NCI-H524 treated with DMSO at 0.1 percent for 48 hours (cell line): ENCODE results near the gene SYTL4.

Experiments
- DNase-seq: peaks from one replicate; lab custom pipeline; 2025; lab: John Stamatoyannopoulos, UW

SYTL4 gene

GRCh38 chrX:100647739-100648138 is 84.2 kb downstream of the SYTL4 start:
- no peak for DNase-seq

- no peak for DNase-seq
These were observed 84.8 kb downstream of the SYTL4 start for GRCh38 chrX:100647095-100647494.

- DNase-seq = no peak
These were observed 86.8 kb downstream of the SYTL4 start for GRCh38 chrX:100645106-100645505.

GRCh38 chrX:100643956-100644860 is 87.7 kb downstream of the SYTL4 start, which contains the start of gene SRPX2:
SRPX2 (plus strand) TSS chrX:100644199; CDS start chrX:100646323, 2,124 bp downstream.
- DNase-seq = no peak

GRCh38 chrX:100643212-100643611 is 88.7 kb downstream of the SYTL4 start:
- no peak for DNase-seq

GRCh38 chrX:100642290-100642689 is 89.6 kb downstream of the SYTL4 start:
- no peak for DNase-seq

GRCh38 chrX:100636321-100636991 is 95.5 kb downstream of the SYTL4 start, which contains the start of gene TSPAN6:
TSPAN6 (minus strand) TSS chrX:100636806; CDS start chrX:100636694, 112 bp downstream.
- peak; percentile 78 for DNase-seq

GRCh38 chrX:100635989-100636320 is 96.0 kb downstream of the SYTL4 start:
- DNase-seq = no peak

- DNase-seq = no peak
These were observed 96.9 kb downstream of the SYTL4 start for GRCh38 chrX:100635040-100635439.

- DNase-seq = no peak
These were observed 105.9 kb downstream of the SYTL4 start for GRCh38 chrX:100625985-100626491.
